CD14-positive monocyte (primary cell): ENCODE results near the gene CERKL. TPM values are rescaled to one million over a fixed set of nuclear protein-coding genes. Genes with fewer than 3 reads are reported as not detected.
A peak's percentile ranks its signal among the peaks of the same experiment; 100 is the strongest.

Experiments
- DNase-seq, 3 donors: peaks; one replicate each; pipeline ENCODE4 v3.0.0-alpha.2; 2011 to 2022
- H2AFZ ChIP-seq: 2 replicates; pipeline ENCODE4 v1.6.0; 2012; ENCODE audit warnings: mild to moderate bottlenecking, low read depth, low read length, inconsistent platforms; ENCODE audit not compliant: insufficient read depth, poor library complexity, severe bottlenecking
- H3K27ac ChIP-seq, 2 donors: 1 replicate in 1 of 2; 2 replicates in 1 of 2; pipeline ENCODE4 v1.5.1; 2012 to 2013; ENCODE audit warnings: low read length in 2 of 2, control low read depth in 1 of 2, inconsistent platforms in 1 of 2, low read depth in 1 of 2, mild to moderate bottlenecking in 1 of 2
- H3K27me3 ChIP-seq, 2 donors: one replicate each; pipeline versions ENCODE4 v1.6.0 to v1.6.1; 2011 to 2013; ENCODE audit warnings: low read length in 2 of 2; ENCODE audit not compliant: control insufficient read depth in 2 of 2, insufficient read depth in 2 of 2
- H3K36me3 ChIP-seq, 2 donors: replicated peaks in 1 of 2; 1 replicate in 1 of 2; 2 replicates in 1 of 2; pipeline versions ENCODE4 v1.5.1 to v1.6.1; 2012 to 2013; ENCODE audit warnings: low read length in 2 of 2, control low read depth in 1 of 2, inconsistent platforms in 1 of 2, mild to moderate bottlenecking in 1 of 2; ENCODE audit not compliant: insufficient read depth in 2 of 2, control insufficient read depth in 1 of 2
- H3K4me1 ChIP-seq, 2 donors: 1 replicate in 1 of 2; 2 replicates in 1 of 2; pipeline versions ENCODE4 v1.5.1 to v1.6.1; 2012 to 2013; ENCODE audit warnings: low read length in 2 of 2, control low read depth in 1 of 2, inconsistent platforms in 1 of 2, mild to moderate bottlenecking in 1 of 2, moderate library complexity in 1 of 2; ENCODE audit not compliant: insufficient read depth in 2 of 2, control insufficient read depth in 1 of 2
- H3K4me2 ChIP-seq: replicated peaks from 2 replicates; pipeline ENCODE3; 2012; ENCODE audit warnings: low read length, moderate library complexity, mild to moderate bottlenecking; ENCODE audit not compliant: poor library complexity, severe bottlenecking; ENCODE audit errors: extremely low read depth
- H3K4me3 ChIP-seq, 3 experiments: fragments of 200-600 bp in 1 of 3; sonication (generic) in 1 of 3; replicated peaks in 1 of 3; 1 replicate in 2 of 3; 2 replicates in 1 of 3; pipeline ENCODE4 v1.5.1; 2011 to 2013; ENCODE audit warnings: low read length in 3 of 3, mild to moderate bottlenecking in 3 of 3, control low read depth in 2 of 3, low read depth in 2 of 3, inconsistent platforms in 1 of 3, moderate library complexity in 1 of 3
- H3K79me2 ChIP-seq: 2 replicates; pipeline ENCODE4 v1.6.0; 2012; ENCODE audit warnings: mild to moderate bottlenecking, control low read depth, inconsistent platforms, low read length, moderate library complexity; ENCODE audit not compliant: insufficient read depth
- H3K9ac ChIP-seq: 2 replicates; pipeline ENCODE4 v1.6.0; 2017; ENCODE audit warnings: low read length, mild to moderate bottlenecking; ENCODE audit not compliant: insufficient read depth, poor library complexity, severe bottlenecking
- H3K9me3 ChIP-seq, 2 donors: replicated peaks in 1 of 2; 1 replicate in 1 of 2; 2 replicates in 1 of 2; pipeline versions ENCODE4 v1.5.1 to v1.6.1; 2012 to 2013; ENCODE audit warnings: low read length in 2 of 2, control low read depth in 1 of 2; ENCODE audit not compliant: control insufficient read depth in 1 of 2, insufficient read depth in 1 of 2
- H4K20me1 ChIP-seq: 2 replicates; pipeline ENCODE4 v1.6.0; 2012; ENCODE audit warnings: mild to moderate bottlenecking, low read length, control low read depth, moderate library complexity; ENCODE audit not compliant: insufficient read depth
- H3K27ac Mint-ChIP-seq, 7 donors: one replicate each; pipeline ENCODE4 v1.8.0; 2020; ENCODE audit warnings: mild to moderate bottlenecking in 7 of 7, mixed read lengths in 7 of 7, moderate library complexity in 6 of 7, inconsistent platforms in 2 of 7
- H3K27me3 Mint-ChIP-seq, 3 donors: one replicate each; pipeline ENCODE4 v1.8.0; 2021 to 2022; ENCODE audit warnings: low read depth in 3 of 3, mild to moderate bottlenecking in 3 of 3, mixed read lengths in 3 of 3, moderate library complexity in 3 of 3, inconsistent platforms in 1 of 3
- H3K36me3 Mint-ChIP-seq, 2 donors: one replicate each; pipeline ENCODE4 v1.8.0; 2020; ENCODE audit warnings: mixed read lengths in 2 of 2, inconsistent platforms in 1 of 2, mild to moderate bottlenecking in 1 of 2
- H3K4me1 Mint-ChIP-seq: one replicate; pipeline ENCODE4 v1.8.0; 2020; ENCODE audit warnings: mild to moderate bottlenecking, mixed read lengths
- H3K4me3 Mint-ChIP-seq, 2 donors: one replicate each; pipeline ENCODE4 v1.8.0; 2020; ENCODE audit warnings: mild to moderate bottlenecking in 2 of 2, mixed read lengths in 2 of 2, moderate library complexity in 1 of 2
- H3K9me3 Mint-ChIP-seq, 7 donors: one replicate each; pipeline ENCODE4 v1.8.0; 2020 to 2022; ENCODE audit warnings: mixed read lengths in 7 of 7, mild to moderate bottlenecking in 6 of 7, moderate library complexity in 6 of 7, inconsistent platforms in 2 of 7
- WGBS: methylation state at CpG from one replicate; pipeline ENCODE4 v1.1.5; 2013; ENCODE audit warnings: missing lambda C conversion rate; ENCODE audit not compliant: insufficient coverage; 5-methylcytosine and 5-hydroxymethylcytosine counted together
- intact Hi-C, 2 donors: fragments of 100-400 bp; cut with micrococcal nuclease; formaldehyde crosslinking; loops; one replicate each; pipeline versions ENCODE4 v1.15.0 to v1.15.1; 2023
- polyA plus RNA-seq, 3 donors: library from polyadenylated mRNA; depleted of rRNA in 1 of 3; unstranded in 2 of 3; stranded (reverse) in 1 of 3; fragments of 300-500 nt in 2 of 3; fragments of >200 nt in 1 of 3; fragmentation: Illumina TruSeq in 2 of 3; gene quantifications; 1 replicate in 2 of 3; 2 replicates in 1 of 3; pipeline ENCODE4 v1.2.3, GENCODE V29; 2012 to 2021
- TF ChIP-seq, protein P1 (sequence below): fragments of 200-600 bp; IDR thresholded peaks from one replicate; pipeline ENCODE4 v1.8.0; 2022; ENCODE audit warnings: antibody characterized with exemption, mild to moderate bottlenecking

CERKL gene
- polyA plus RNA-seq, 3 donors = 0.12 to 16.3 (median 8.6) TPM

DNA sequence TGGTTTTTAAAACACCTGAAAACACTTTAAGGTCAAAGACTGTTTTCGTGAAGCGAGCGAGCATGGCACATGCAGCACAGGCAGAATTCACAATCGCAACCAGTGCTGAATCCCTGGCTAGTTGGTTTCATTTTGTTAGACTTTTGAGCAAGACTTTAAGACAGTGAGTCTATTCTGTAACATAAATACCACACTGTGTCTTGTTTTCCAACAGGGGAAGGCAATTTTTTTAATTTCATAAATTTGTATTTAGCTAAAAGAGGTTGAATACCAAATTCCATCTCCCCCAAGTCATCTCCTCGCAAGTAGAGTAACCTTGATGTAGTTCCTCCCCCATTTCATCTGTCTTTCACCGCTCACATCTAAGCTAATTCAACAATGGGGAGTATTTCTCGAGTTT, 1.4 kb downstream of the CERKL start:
- Histone ChIP-seq H3K9ac (no peak overlapping the region), H3K4me3 (no peak overlapping the region), H3K36me3 (no peaks in the 10 kb centered on the region), H4K20me1 (no peaks in the 10 kb centered on the region), H3K9me3 (no peaks in the 10 kb centered on the region), H2AFZ (no peak overlapping the region), H3K27me3 (peaks cover 8 to 32% of the 10 kb centered on the region in 2 donors), H3K4me2 (no peak overlapping the region), H3K79me2 (no peaks in the 10 kb centered on the region), H3K4me1 (peaks cover 12% of the 10 kb centered on the region in 2 donors), H3K27ac (no peak overlapping the region)
- H3K9me3 Mint-ChIP-seq = no peaks in the 10 kb centered on the region
- peaks cover 10 to 40% (median 31%) of the 10 kb centered on the region in 3 donors for H3K27me3 Mint-ChIP-seq
- peaks cover 14% of the 10 kb centered on the region for H3K4me1 Mint-ChIP-seq
- peaks cover 0 to 2% of the 10 kb centered on the region in 2 donors for H3K36me3 Mint-ChIP-seq
- DNase-seq = no peak
- no CpG with 5 or more reads among the region's 7 CpGs for WGBS
- peak overlapping the region in 1 of 2 donors; percentile 0 for H3K4me3 Mint-ChIP-seq
- TF ChIP-seq, protein P1, sequence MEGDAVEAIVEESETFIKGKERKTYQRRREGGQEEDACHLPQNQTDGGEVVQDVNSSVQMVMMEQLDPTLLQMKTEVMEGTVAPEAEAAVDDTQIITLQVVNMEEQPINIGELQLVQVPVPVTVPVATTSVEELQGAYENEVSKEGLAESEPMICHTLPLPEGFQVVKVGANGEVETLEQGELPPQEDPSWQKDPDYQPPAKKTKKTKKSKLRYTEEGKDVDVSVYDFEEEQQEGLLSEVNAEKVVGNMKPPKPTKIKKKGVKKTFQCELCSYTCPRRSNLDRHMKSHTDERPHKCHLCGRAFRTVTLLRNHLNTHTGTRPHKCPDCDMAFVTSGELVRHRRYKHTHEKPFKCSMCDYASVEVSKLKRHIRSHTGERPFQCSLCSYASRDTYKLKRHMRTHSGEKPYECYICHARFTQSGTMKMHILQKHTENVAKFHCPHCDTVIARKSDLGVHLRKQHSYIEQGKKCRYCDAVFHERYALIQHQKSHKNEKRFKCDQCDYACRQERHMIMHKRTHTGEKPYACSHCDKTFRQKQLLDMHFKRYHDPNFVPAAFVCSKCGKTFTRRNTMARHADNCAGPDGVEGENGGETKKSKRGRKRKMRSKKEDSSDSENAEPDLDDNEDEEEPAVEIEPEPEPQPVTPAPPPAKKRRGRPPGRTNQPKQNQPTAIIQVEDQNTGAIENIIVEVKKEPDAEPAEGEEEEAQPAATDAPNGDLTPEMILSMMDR = no peak
- intact Hi-C loops = no loop called here
- no peak overlapping the region for H3K27ac Mint-ChIP-seq

DNA sequence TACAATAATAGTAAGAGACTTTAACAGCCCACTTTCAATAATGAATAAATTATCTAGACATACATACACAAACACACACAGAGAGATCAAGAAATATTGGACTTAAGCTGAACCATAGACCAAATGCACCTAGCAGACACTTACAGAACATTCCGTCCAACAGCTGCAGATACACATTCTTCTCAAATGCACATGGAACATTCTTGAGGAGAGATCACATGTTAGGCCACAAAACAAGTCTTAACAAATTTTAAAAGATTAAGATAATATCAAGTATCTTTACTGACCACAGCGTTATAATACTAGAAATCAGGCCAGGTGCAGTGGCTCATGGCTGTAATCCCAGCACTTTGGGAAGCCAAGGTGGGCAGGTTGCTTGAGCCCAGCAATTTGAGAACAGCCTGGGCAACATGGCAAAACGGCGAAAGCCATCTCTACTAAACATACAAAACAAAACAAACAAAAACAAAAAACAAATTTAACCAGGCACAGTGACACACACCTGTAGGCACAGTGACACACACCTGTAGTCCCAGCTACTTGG, 7.4 kb downstream of the CERKL start:
- intact Hi-C loops = no loop called here
- Mint-ChIP-seq H3K36me3 (no peaks in the 10 kb centered on the region), H3K9me3 (no peaks in the 10 kb centered on the region), H3K27me3 (peaks cover 3 to 11% (median 8%) of the 10 kb centered on the region in 3 donors), H3K4me1 (no peaks in the 10 kb centered on the region), H3K4me3 (no peak overlapping the region), H3K27ac (no peak overlapping the region)
- H2AFZ ChIP-seq = no peak overlapping the region
- H3K4me1 ChIP-seq = no peaks in the 10 kb centered on the region
- TF ChIP-seq, protein P1 = no peak
- WGBS = 91% methylated on average over 1 of the region's 4 CpGs
- H3K4me2 ChIP-seq = no peak overlapping the region
- H3K27ac ChIP-seq = no peak overlapping the region
- H4K20me1 ChIP-seq = no peaks in the 10 kb centered on the region
- H3K27me3 ChIP-seq = peaks cover 0 to 8% of the 10 kb centered on the region in 2 donors
- no peaks in the 10 kb centered on the region for H3K9me3 ChIP-seq
- no peaks in the 10 kb centered on the region for H3K79me2 ChIP-seq
- H3K36me3 ChIP-seq = no peaks in the 10 kb centered on the region
- no peak overlapping the region for H3K9ac ChIP-seq
- no peak for DNase-seq
- H3K4me3 ChIP-seq = no peak overlapping the region
